Vagina (tissue), 2 donors: ENCODE measurements around the gene AKR1E2. TPM values are rescaled to one million over a fixed set of nuclear protein-coding genes. Genes with fewer than 3 reads are reported as not detected.

Experiments
- DNase-seq, 2 donors: peaks; one replicate each; pipeline ENCODE4 v3.0.0-alpha.2; 2017; ENCODE audit errors: extremely low spot score in 2 of 2
- H3K27ac ChIP-seq: fragments of 200-600 bp; sonication (generic); one replicate; pipeline ENCODE4 v1.5.1; 2019
- H3K27me3 ChIP-seq: fragments of 200-600 bp; sonication (generic); one replicate; pipeline ENCODE4 v1.5.1; 2019
- H3K36me3 ChIP-seq, 2 donors: fragments of 200-600 bp; sonication (generic); one replicate each; pipeline ENCODE4 v1.5.1; 2017 to 2019
- H3K4me1 ChIP-seq: fragments of 200-600 bp; sonication (generic); one replicate; pipeline ENCODE4 v1.5.1; 2019
- H3K4me3 ChIP-seq, 2 donors: fragments of 200-600 bp; sonication (generic); 1 replicate in 1 of 2; 2 replicates in 1 of 2; pipeline ENCODE4 v1.5.1; 2016 to 2019
- H3K9me3 ChIP-seq: fragments of 200-600 bp; sonication (generic); one replicate; pipeline ENCODE4 v1.5.1; 2019
- POLR2A ChIP-seq, 2 donors: fragments of 450-650 bp; IDR thresholded peaks; one replicate each; pipeline ENCODE4 v1.6.1; 2017; ENCODE audit warnings: antibody characterized with exemption in 2 of 2, mild to moderate bottlenecking in 2 of 2, moderate library complexity in 2 of 2
- POLR2AphosphoS5 ChIP-seq, 2 donors: sonication (generic); formaldehyde crosslinking; IDR thresholded peaks; one replicate each; pipeline ENCODE4 v1.9.0; 2017; ENCODE audit warnings: antibody characterized with exemption in 2 of 2, mild to moderate bottlenecking in 2 of 2, low read depth in 1 of 2; ENCODE audit not compliant: insufficient read depth in 1 of 2
- intact Hi-C: fragments of 100-400 bp; cut with DNase I; formaldehyde crosslinking; loops from one replicate; pipeline ENCODE4 v1.15.1; 2023
- total RNA-seq: library from RNA; depleted of rRNA; stranded (reverse); fragments of >200 nt; gene quantifications from one replicate; pipeline ENCODE4 v1.2.3, GENCODE V29; 2016
- TF ChIP-seq, protein P1 (sequence below), 3 experiments: fragments of 450-650 bp in 2 of 3; fragments of 200-600 bp in 1 of 3; sonication (generic) in 1 of 3; IDR thresholded peaks; one replicate each; pipeline ENCODE4 v1.5.1; 2017 to 2019; ENCODE audit warnings: antibody characterized with exemption in 3 of 3, mild to moderate bottlenecking in 2 of 3, moderate library complexity in 2 of 3

Gene AKR1E2
- total RNA-seq, 1 donor from 2014 or later: 3.7 TPM

DNA sequence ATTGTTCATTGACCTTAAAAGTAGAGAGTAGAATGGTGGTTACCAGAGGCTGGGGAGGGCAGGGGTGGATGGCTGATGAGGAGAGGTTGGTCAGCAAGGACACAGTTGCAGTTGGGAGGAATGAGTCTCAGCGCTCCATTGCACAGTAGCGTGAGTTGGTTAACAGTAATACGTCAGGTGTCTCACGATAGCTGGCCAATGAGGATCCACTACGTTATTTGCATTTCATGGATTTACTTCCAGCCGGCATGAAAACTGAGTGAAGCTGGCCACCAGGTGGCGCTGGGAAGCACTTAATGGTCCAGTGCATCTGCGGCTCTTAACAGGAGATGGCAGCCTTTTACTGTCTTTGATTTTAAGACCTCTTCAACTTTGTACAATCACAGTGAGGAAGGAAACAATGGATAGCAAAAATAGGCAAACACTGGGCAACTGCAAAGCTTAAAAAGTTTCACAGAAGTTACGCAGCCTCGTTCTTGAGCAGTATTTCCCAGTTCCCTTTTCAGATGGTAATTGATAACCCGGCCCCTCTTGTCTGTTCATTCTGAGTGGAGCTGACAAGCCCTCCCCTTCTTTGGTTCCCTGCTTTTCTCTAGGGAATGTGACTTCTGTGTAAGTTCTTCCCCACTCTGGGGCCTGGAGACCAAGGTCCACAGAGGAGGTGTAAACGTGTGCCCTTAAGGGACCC, 23.7 kb downstream of the AKR1E2 start:
- no peak overlapping the region for H3K4me3 ChIP-seq
- peak overlapping the region; percentile 38 for H3K27ac ChIP-seq
- H3K9me3 ChIP-seq: no peaks in the 10 kb centered on the region
- no peaks in the 10 kb centered on the region for H3K36me3 ChIP-seq
- TF ChIP-seq, protein P1, sequence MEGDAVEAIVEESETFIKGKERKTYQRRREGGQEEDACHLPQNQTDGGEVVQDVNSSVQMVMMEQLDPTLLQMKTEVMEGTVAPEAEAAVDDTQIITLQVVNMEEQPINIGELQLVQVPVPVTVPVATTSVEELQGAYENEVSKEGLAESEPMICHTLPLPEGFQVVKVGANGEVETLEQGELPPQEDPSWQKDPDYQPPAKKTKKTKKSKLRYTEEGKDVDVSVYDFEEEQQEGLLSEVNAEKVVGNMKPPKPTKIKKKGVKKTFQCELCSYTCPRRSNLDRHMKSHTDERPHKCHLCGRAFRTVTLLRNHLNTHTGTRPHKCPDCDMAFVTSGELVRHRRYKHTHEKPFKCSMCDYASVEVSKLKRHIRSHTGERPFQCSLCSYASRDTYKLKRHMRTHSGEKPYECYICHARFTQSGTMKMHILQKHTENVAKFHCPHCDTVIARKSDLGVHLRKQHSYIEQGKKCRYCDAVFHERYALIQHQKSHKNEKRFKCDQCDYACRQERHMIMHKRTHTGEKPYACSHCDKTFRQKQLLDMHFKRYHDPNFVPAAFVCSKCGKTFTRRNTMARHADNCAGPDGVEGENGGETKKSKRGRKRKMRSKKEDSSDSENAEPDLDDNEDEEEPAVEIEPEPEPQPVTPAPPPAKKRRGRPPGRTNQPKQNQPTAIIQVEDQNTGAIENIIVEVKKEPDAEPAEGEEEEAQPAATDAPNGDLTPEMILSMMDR (IDR thresholded peaks at IDR 0.05): peak; percentile 99 to 100 (median 99)
- TF ChIP-seq POLR2AphosphoS5 (IDR thresholded peaks at IDR 0.05; ENCODE audit: insufficient read depth in 1 of 2, low read depth in 1 of 2) (peak in 1 of 2 donors; percentile 76), POLR2A (IDR thresholded peaks at IDR 0.05) (no peak)
- no peaks in the 10 kb centered on the region for H3K27me3 ChIP-seq
- peak in 1 of 2 donors; percentile 92 for DNase-seq
- peaks cover 21% of the 10 kb centered on the region for H3K4me1 ChIP-seq
- intact Hi-C loops: loop anchor here (10.0 kb wide), 1 partner anchor 245 kb away; the partner anchor contains the start of gene AKR1C3

DNA sequence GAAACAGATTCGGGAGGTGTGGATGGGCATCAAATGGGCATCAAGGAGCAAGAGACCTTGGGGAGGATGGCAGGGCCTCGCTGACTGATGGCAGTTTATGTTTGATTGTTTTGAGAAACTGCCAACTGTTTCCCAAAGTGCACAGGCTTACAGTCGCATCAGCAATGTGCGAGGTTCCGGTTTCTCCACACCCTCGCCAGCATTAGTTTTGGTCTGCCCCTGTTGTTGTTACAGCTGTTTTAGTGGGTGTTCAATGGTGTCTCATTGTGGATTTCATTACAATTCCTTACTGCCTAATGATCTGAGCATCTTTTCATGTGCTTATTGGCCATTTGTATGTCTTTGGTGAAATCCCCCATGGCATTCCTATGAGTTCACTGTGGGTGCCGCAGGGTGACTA, 24.4 kb downstream of the AKR1E2 start:
- Histone ChIP-seq H3K27me3 (no peaks in the 10 kb centered on the region), H3K27ac (peak overlapping the region; percentile 38), H3K4me1 (peaks cover 21% of the 10 kb centered on the region), H3K4me3 (no peak overlapping the region), H3K36me3 (no peaks in the 10 kb centered on the region), H3K9me3 (no peaks in the 10 kb centered on the region)
- intact Hi-C loops: no loop called here
- TF ChIP-seq, protein P1 (IDR thresholded peaks at IDR 0.05): no peak
- TF ChIP-seq POLR2AphosphoS5 (IDR thresholded peaks at IDR 0.05; ENCODE audit: insufficient read depth in 1 of 2, low read depth in 1 of 2) (no peak), POLR2A (IDR thresholded peaks at IDR 0.05) (no peak)
- DNase-seq: peak in 1 of 2 donors; percentile 81

GRCh38 chr10:4851176-4851575, 25.2 kb downstream of the AKR1E2 start:
- intact Hi-C loops: no loop called here
- TF ChIP-seq POLR2A (IDR thresholded peaks at IDR 0.05) (no peak), POLR2AphosphoS5 (IDR thresholded peaks at IDR 0.05; ENCODE audit: insufficient read depth in 1 of 2, low read depth in 1 of 2) (no peak)
- TF ChIP-seq, protein P1 (IDR thresholded peaks at IDR 0.05): no peak
- Histone ChIP-seq H3K27me3 (no peaks in the 10 kb centered on the region), H3K9me3 (no peaks in the 10 kb centered on the region), H3K4me1 (peaks cover 21% of the 10 kb centered on the region), H3K4me3 (no peak overlapping the region), H3K36me3 (no peaks in the 10 kb centered on the region), H3K27ac (no peak overlapping the region)
- peak in 1 of 2 donors; percentile 62 for DNase-seq

- no peaks in the 10 kb centered on the region for H3K36me3 ChIP-seq
- H3K4me3 ChIP-seq: no peak overlapping the region
- H3K9me3 ChIP-seq: no peaks in the 10 kb centered on the region
- H3K27ac ChIP-seq: peak overlapping the region; percentile 20
- intact Hi-C loops: no loop called here
- peaks cover 21% of the 10 kb centered on the region for H3K4me1 ChIP-seq
- TF ChIP-seq POLR2A (IDR thresholded peaks at IDR 0.05) (no peak), POLR2AphosphoS5 (IDR thresholded peaks at IDR 0.05; ENCODE audit: insufficient read depth in 1 of 2, low read depth in 1 of 2) (no peak)
- TF ChIP-seq, protein P1 (IDR thresholded peaks at IDR 0.05): no peak
- no peaks in the 10 kb centered on the region for H3K27me3 ChIP-seq
- DNase-seq: peak in 1 of 2 donors; percentile 69
Observed at GRCh38 chr10:4851846-4852245, 25.8 kb downstream of the AKR1E2 start.
